ENCODE measurements around the gene IL10RB. TPM values are rescaled to one million over a fixed set of nuclear protein-coding genes. Genes with fewer than 3 reads are reported as not detected.

IL10RB gene
- total and polyA plus RNA-seq, 2 of the 4 experiments (the other 2 are of a cell fraction): 20.1 to 45.2 TPM

DNA sequence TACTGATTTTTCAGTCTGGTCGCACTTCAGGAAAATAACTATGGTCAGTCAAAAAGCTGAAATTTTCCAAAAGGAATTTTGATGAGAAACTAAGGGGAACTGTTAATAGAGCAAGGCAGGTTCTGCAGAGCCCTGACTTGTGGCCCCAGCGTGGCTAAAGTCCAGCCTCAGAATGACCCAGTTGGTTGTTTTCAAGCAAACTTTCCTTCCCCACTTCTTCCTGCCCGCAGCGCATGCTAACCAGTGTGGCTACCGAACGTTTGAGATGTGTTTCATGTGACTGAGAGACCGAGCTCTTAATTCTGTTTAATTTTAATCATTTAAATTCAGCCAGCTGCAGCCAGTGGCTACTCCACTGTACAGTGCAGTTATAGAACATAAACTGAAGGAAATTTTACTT lies 6.2 kb upstream of the IL10RB start:
- ATAC-seq (ENCODE audit: low read depth): no peak
- no CpG with 5 or more reads among the region's 7 CpGs for WGBS, 2 experiments (ENCODE audit: extremely low coverage in 2 of 2, insufficient read length in 1 of 2)

More for the DNA sequence above, 6.2 kb upstream of the IL10RB start:
- ChIA-PET CTCF (no interaction called here), POLR2A (ENCODE audit: unreplicated experiment) (interaction anchor here (1.1 kb wide), 1 partner anchor 40 kb away, joined by 6 read pairs; no protein-coding TSS in a partner anchor)
- Histone ChIP-seq H2AK5ac (ENCODE audit: low read depth, low read length) (no peak overlapping the region), H3K4me1 (ENCODE audit: control insufficient read depth, insufficient read depth, low read length) (peaks cover 4% of the 10 kb centered on the region), H4K20me1 (ENCODE audit: insufficient read depth, low read length) (no peaks in the 10 kb centered on the region), H3K56ac (ENCODE audit: extremely low read depth, insufficient read depth, low read length) (no peak overlapping the region), H3K4ac (ENCODE audit: low read depth, low read length) (0 out of 2 replicates have a peak overlapping the region, but pooled peaks have one; percentile 1), H3K9me1 (ENCODE audit: insufficient read depth, low read length) (peaks cover 6% of the 10 kb centered on the region), H2BK5ac (ENCODE audit: low read depth, low read length, poor library complexity, severe bottlenecking) (no peak overlapping the region), H2BK15ac (ENCODE audit: low read depth, low read length) (no peak overlapping the region), H3K36me3 (ENCODE audit: control insufficient read depth, insufficient read depth, low read length) (peaks cover 21% of the 10 kb centered on the region), H2AFZ (replicated peaks; ENCODE audit: low read length, poor library complexity) (no peak overlapping the region), H3K14ac (replicated peaks; ENCODE audit: low read depth, low read length) (0 out of 2 replicates have a peak overlapping the region, but pooled peaks have one; percentile 34), H3K9ac (ENCODE audit: low read depth, low read length) (no peak overlapping the region; the same call in 1 of the 2 replicates), H3K27me3 (ENCODE audit: control insufficient read depth, insufficient read depth, low read length) (no peaks in the 10 kb centered on the region), H4K91ac (ENCODE audit: insufficient read depth, low read depth, low read length) (no peak overlapping the region), H3K23ac (ENCODE audit: low read depth, low read length) (no peak overlapping the region), H3K4me3 (ENCODE audit: insufficient read depth, low read depth, low read length) (no peak overlapping the region), H2BK120ac (ENCODE audit: low read depth, low read length) (no peak overlapping the region), H4K8ac (ENCODE audit: low read depth in 2 of 2, low read length in 2 of 2) (no peak overlapping the region), H3K4me2 (ENCODE audit: low read depth, low read length) (no peak overlapping the region), H2AK9ac (replicated peaks; ENCODE audit: low read depth, low read length, poor library complexity) (no peak overlapping the region), H3K79me1 (ENCODE audit: low read depth in 1 of 2, low read length in 2 of 2) (peaks cover 0 to 3% of the 10 kb centered on the region in 2 experiments; a peak in 1 of 4 replicates), H3K9me3 (ENCODE audit: control insufficient read depth, insufficient read depth, low read length) (no peaks in the 10 kb centered on the region), H4K5ac (ENCODE audit: low read depth, low read length) (no peak overlapping the region), H2BK20ac (ENCODE audit: low read depth, low read length) (no peak overlapping the region), H3K18ac (ENCODE audit: low read depth, low read length) (0 out of 2 replicates have a peak overlapping the region, but pooled peaks have one; percentile 35), H3K27ac (ENCODE audit: insufficient read depth, low read length) (peak overlapping the region; percentile 44; the same call in 1 of the 2 replicates)
- in situ Hi-C loops (cut with MboI; ENCODE audit: low sequenced_read_pairs): no loop called here
- no peak for TF ChIP-seq CEBPB (IDR thresholded peaks at IDR 0.05; ENCODE audit: low read depth, low read length)
- TF ChIP-seq, protein P1, sequence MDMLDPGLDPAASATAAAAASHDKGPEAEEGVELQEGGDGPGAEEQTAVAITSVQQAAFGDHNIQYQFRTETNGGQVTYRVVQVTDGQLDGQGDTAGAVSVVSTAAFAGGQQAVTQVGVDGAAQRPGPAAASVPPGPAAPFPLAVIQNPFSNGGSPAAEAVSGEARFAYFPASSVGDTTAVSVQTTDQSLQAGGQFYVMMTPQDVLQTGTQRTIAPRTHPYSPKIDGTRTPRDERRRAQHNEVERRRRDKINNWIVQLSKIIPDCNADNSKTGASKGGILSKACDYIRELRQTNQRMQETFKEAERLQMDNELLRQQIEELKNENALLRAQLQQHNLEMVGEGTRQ (IDR thresholded peaks at IDR 0.05; ENCODE audit: low read depth, low read length): no peak
- TF ChIP-seq, protein P2, sequence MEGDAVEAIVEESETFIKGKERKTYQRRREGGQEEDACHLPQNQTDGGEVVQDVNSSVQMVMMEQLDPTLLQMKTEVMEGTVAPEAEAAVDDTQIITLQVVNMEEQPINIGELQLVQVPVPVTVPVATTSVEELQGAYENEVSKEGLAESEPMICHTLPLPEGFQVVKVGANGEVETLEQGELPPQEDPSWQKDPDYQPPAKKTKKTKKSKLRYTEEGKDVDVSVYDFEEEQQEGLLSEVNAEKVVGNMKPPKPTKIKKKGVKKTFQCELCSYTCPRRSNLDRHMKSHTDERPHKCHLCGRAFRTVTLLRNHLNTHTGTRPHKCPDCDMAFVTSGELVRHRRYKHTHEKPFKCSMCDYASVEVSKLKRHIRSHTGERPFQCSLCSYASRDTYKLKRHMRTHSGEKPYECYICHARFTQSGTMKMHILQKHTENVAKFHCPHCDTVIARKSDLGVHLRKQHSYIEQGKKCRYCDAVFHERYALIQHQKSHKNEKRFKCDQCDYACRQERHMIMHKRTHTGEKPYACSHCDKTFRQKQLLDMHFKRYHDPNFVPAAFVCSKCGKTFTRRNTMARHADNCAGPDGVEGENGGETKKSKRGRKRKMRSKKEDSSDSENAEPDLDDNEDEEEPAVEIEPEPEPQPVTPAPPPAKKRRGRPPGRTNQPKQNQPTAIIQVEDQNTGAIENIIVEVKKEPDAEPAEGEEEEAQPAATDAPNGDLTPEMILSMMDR (conservative IDR thresholded peaks at IDR 0.05; ENCODE audit: low read depth, low read length): no peak
- no peak for TF ChIP-seq MXI1 (IDR thresholded peaks at IDR 0.05; ENCODE audit: borderline replicate concordance, low read depth, low read length)
- TF ChIP-seq POLR2A (IDR thresholded peaks at IDR 0.05; ENCODE audit: low read depth, low read length): no peak
- TF ChIP-seq MAFK (IDR thresholded peaks at IDR 0.05; ENCODE audit: low read depth, low read length): no peak
- no peak for TF ChIP-seq RCOR1 (IDR thresholded peaks at IDR 0.05; ENCODE audit: insufficient replicate concordance, low read length)
- no peak for TF ChIP-seq MAZ (IDR thresholded peaks at IDR 0.05; ENCODE audit: borderline replicate concordance, low read depth, low read length)
- no peak for TF ChIP-seq CHD1 (IDR thresholded peaks at IDR 0.05; ENCODE audit: low read depth, low read length)
- no peak for TF ChIP-seq BHLHE40 (IDR thresholded peaks at IDR 0.05; ENCODE audit: low read depth, low read length)
- TF ChIP-seq SMC3 (IDR thresholded peaks at IDR 0.05; ENCODE audit: low read depth, low read length): no peak
- TF ChIP-seq FOS (IDR thresholded peaks at IDR 0.05; ENCODE audit: low read depth, low read length): no peak
- no peak for TF ChIP-seq RAD21 (IDR thresholded peaks at IDR 0.05; ENCODE audit: low read length)
- TF ChIP-seq, protein P3, sequence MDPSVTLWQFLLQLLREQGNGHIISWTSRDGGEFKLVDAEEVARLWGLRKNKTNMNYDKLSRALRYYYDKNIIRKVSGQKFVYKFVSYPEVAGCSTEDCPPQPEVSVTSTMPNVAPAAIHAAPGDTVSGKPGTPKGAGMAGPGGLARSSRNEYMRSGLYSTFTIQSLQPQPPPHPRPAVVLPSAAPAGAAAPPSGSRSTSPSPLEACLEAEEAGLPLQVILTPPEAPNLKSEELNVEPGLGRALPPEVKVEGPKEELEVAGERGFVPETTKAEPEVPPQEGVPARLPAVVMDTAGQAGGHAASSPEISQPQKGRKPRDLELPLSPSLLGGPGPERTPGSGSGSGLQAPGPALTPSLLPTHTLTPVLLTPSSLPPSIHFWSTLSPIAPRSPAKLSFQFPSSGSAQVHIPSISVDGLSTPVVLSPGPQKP (IDR thresholded peaks at IDR 0.05; ENCODE audit: borderline replicate concordance, low read depth, low read length): no peak
- TF ChIP-seq RFX5 (IDR thresholded peaks at IDR 0.05; ENCODE audit: low read depth, low read length): no peak
- TF ChIP-seq NFE2L2 (IDR thresholded peaks at IDR 0.05; ENCODE audit: low read depth, low read length): no peak
- dilution Hi-C loops (cut with HindIII; ENCODE audit: low sequenced_read_pairs, unreplicated experiment): no loop called here
- intact Hi-C loops (cut with micrococcal nuclease): no loop called here
- DNase-seq: no peak
- BruUV-seq (replicated peaks): no TSS peak

Measured in IMR-90 (cell line).